ENCODE data around the gene METTL21A. TPM values are rescaled to one million over a fixed set of nuclear protein-coding genes. Genes with fewer than 3 reads are reported as not detected.

Gene METTL21A
- total and polyA plus RNA-seq, 2 donors from 2014 or later = 10.7 to 17.4 TPM

GRCh38 chr2:207589143-207589542 is 36.1 kb downstream of the METTL21A start:
- TF ChIP-seq, protein P1, sequence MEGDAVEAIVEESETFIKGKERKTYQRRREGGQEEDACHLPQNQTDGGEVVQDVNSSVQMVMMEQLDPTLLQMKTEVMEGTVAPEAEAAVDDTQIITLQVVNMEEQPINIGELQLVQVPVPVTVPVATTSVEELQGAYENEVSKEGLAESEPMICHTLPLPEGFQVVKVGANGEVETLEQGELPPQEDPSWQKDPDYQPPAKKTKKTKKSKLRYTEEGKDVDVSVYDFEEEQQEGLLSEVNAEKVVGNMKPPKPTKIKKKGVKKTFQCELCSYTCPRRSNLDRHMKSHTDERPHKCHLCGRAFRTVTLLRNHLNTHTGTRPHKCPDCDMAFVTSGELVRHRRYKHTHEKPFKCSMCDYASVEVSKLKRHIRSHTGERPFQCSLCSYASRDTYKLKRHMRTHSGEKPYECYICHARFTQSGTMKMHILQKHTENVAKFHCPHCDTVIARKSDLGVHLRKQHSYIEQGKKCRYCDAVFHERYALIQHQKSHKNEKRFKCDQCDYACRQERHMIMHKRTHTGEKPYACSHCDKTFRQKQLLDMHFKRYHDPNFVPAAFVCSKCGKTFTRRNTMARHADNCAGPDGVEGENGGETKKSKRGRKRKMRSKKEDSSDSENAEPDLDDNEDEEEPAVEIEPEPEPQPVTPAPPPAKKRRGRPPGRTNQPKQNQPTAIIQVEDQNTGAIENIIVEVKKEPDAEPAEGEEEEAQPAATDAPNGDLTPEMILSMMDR (IDR thresholded peaks at IDR 0.05; ENCODE audit: borderline replicate concordance, extremely low read depth, insufficient read depth) = no peak
- H3K4me1 ChIP-seq (ENCODE audit: control insufficient read depth in 2 of 3, insufficient read depth in 2 of 3, low read depth in 1 of 3, low read length in 3 of 3) = no peaks in the 10 kb centered on the region

GRCh38 chr2:207587305-207587704 is 37.9 kb downstream of the METTL21A start:
- DNase-seq = no peak
- intact Hi-C loops (cut with DNase I) = no loop called here
- Histone ChIP-seq H3K36me3 (ENCODE audit: control insufficient read depth in 2 of 3, insufficient read depth in 3 of 3, low read length in 3 of 3) (peaks cover 7 to 12% (median 12%) of the 10 kb centered on the region in 3 donors), H3K4me3 (ENCODE audit: low read length in 3 of 3) (no peak overlapping the region), H3K27ac (ENCODE audit: low read depth in 2 of 2, low read length in 2 of 2) (no peak overlapping the region), H3K9me3 (ENCODE audit: control insufficient read depth in 2 of 3, insufficient read depth in 1 of 3, low read length in 3 of 3) (no peaks in the 10 kb centered on the region), H3K27me3 (ENCODE audit: control insufficient read depth, insufficient read depth, low read length) (no peaks in the 10 kb centered on the region), H3K4me1 (ENCODE audit: control insufficient read depth in 2 of 3, insufficient read depth in 2 of 3, low read depth in 1 of 3, low read length in 3 of 3) (no peaks in the 10 kb centered on the region), H3K9ac (ENCODE audit: low read length in 3 of 3) (no peak overlapping the region)
- no peak for FAIRE-seq
- TF ChIP-seq, protein P1 (IDR thresholded peaks at IDR 0.05; ENCODE audit: borderline replicate concordance, extremely low read depth, insufficient read depth) = no peak

More at GRCh38 chr2:207589143-207589542, 36.1 kb downstream of the METTL21A start:
- Histone ChIP-seq H3K4me3 (ENCODE audit: low read length in 3 of 3) (no peak overlapping the region), H3K36me3 (ENCODE audit: control insufficient read depth in 2 of 3, insufficient read depth in 3 of 3, low read length in 3 of 3) (peaks cover 7 to 12% (median 9%) of the 10 kb centered on the region in 3 donors), H3K9ac (ENCODE audit: low read length in 3 of 3) (no peak overlapping the region), H3K27me3 (ENCODE audit: control insufficient read depth, insufficient read depth, low read length) (no peaks in the 10 kb centered on the region), H3K27ac (ENCODE audit: low read depth in 2 of 2, low read length in 2 of 2) (no peak overlapping the region), H3K9me3 (ENCODE audit: control insufficient read depth in 2 of 3, insufficient read depth in 1 of 3, low read length in 3 of 3) (no peaks in the 10 kb centered on the region)
- FAIRE-seq (no peak), DNase-seq (no peak)
- intact Hi-C loops (cut with DNase I) = no loop called here

DNA sequence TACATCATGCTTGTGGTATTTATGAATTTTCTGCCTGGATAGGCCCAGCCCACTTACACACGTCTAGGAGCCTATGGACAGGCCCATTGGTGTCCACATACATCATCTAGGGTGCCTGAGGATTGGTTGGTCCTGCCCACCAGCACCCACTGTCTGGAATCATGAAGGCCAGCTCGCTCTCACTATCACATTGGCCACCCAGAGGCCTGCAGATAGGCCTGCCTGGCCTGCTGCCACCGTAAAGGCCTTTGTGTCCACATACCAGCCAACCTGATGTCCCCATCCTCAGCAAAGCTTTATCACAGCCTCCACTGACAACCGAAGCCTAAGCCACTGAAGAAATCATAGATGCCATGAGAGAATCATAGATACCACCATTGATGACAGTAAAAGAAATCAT is 40.2 kb downstream of the METTL21A start:
- no peaks in the 10 kb centered on the region for H3K4me1 ChIP-seq (ENCODE audit: control insufficient read depth in 2 of 3, insufficient read depth in 2 of 3, low read depth in 1 of 3, low read length in 3 of 3)
- no peak overlapping the region for H3K27ac ChIP-seq (ENCODE audit: low read depth in 2 of 2, low read length in 2 of 2)
- H3K36me3 ChIP-seq (ENCODE audit: control insufficient read depth in 2 of 3, insufficient read depth in 3 of 3, low read length in 3 of 3) = peaks cover 10 to 24% (median 14%) of the 10 kb centered on the region in 3 donors
- intact Hi-C loops (cut with DNase I) = no loop called here
- no peak overlapping the region for H3K9ac ChIP-seq (ENCODE audit: low read length in 3 of 3)
- no peaks in the 10 kb centered on the region for H3K27me3 ChIP-seq (ENCODE audit: control insufficient read depth, insufficient read depth, low read length)
- FAIRE-seq (no peak), DNase-seq (no peak)
- TF ChIP-seq, protein P1 (IDR thresholded peaks at IDR 0.05; ENCODE audit: borderline replicate concordance, extremely low read depth, insufficient read depth) = no peak
- H3K9me3 ChIP-seq (ENCODE audit: control insufficient read depth in 2 of 3, insufficient read depth in 1 of 3, low read length in 3 of 3) = no peaks in the 10 kb centered on the region
- no peak overlapping the region for H3K4me3 ChIP-seq (ENCODE audit: low read length in 3 of 3)

- Histone ChIP-seq H3K27ac (ENCODE audit: low read depth in 2 of 2, low read length in 2 of 2) (no peak overlapping the region), H3K4me1 (ENCODE audit: control insufficient read depth in 2 of 3, insufficient read depth in 2 of 3, low read depth in 1 of 3, low read length in 3 of 3) (no peaks in the 10 kb centered on the region), H3K9me3 (ENCODE audit: control insufficient read depth in 2 of 3, insufficient read depth in 1 of 3, low read length in 3 of 3) (no peaks in the 10 kb centered on the region), H3K4me3 (ENCODE audit: low read length in 3 of 3) (no peak overlapping the region), H3K9ac (ENCODE audit: low read length in 3 of 3) (no peak overlapping the region), H3K36me3 (ENCODE audit: control insufficient read depth in 2 of 3, insufficient read depth in 3 of 3, low read length in 3 of 3) (peaks cover 6 to 15% (median 10%) of the 10 kb centered on the region in 3 donors), H3K27me3 (ENCODE audit: control insufficient read depth, insufficient read depth, low read length) (no peaks in the 10 kb centered on the region)
- intact Hi-C loops (cut with DNase I) = no loop called here
- TF ChIP-seq, protein P1 (IDR thresholded peaks at IDR 0.05; ENCODE audit: borderline replicate concordance, extremely low read depth, insufficient read depth) = no peak
- DNase-seq (no peak), FAIRE-seq (no peak)
Observed at GRCh38 chr2:207571370-207571769, 53.8 kb downstream of the METTL21A start.
